ENCODE data around the gene TMBIM6.

- TF ChIP-seq, protein P1, sequence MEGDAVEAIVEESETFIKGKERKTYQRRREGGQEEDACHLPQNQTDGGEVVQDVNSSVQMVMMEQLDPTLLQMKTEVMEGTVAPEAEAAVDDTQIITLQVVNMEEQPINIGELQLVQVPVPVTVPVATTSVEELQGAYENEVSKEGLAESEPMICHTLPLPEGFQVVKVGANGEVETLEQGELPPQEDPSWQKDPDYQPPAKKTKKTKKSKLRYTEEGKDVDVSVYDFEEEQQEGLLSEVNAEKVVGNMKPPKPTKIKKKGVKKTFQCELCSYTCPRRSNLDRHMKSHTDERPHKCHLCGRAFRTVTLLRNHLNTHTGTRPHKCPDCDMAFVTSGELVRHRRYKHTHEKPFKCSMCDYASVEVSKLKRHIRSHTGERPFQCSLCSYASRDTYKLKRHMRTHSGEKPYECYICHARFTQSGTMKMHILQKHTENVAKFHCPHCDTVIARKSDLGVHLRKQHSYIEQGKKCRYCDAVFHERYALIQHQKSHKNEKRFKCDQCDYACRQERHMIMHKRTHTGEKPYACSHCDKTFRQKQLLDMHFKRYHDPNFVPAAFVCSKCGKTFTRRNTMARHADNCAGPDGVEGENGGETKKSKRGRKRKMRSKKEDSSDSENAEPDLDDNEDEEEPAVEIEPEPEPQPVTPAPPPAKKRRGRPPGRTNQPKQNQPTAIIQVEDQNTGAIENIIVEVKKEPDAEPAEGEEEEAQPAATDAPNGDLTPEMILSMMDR (IDR thresholded peaks at IDR 0.05), result peak; percentile 26; the same call in 1 of the 2 replicates
- TF ChIP-seq POLR2AphosphoS5 (IDR thresholded peaks at IDR 0.05; ENCODE audit: low read depth, low read length) (no peak), TCF7L2 (IDR thresholded peaks at IDR 0.05; ENCODE audit: low read depth, low read length) (no peak)
Observed at GRCh38 chr12:49720214-49720613, 21.1 kb upstream of the TMBIM6 start.
